Measurements from ENCODE around the gene DCAF10. TPM values are rescaled to one million over a fixed set of nuclear protein-coding genes. Genes with fewer than 3 reads are reported as not detected.

Gene DCAF10
- total and polyA plus RNA-seq, 2 donors (not counting 1 experiment from before 2014, with no cell fraction given), result 9.5 to 22.1 TPM

GRCh38 chr9:37902796-37903646, 102.4 kb downstream of the DCAF10 start:
- POLR2A ChIA-PET, result interaction anchor here (0.6 to 1.1 kb wide), 3 partner anchors 437 to 1518 kb away, joined by 3 to 4 read pairs (median 4); partner anchors contain the start of gene ALDH1B1
- TF ChIP-seq CTCF (IDR thresholded peaks at IDR 0.05) (no peak), EZH2 (IDR thresholded peaks at IDR 0.05; ENCODE audit: borderline replicate concordance, insufficient read depth, low read depth, low read length, poor library complexity, severe bottlenecking) (no peak)
- Mint-ChIP-seq H3K27ac (peak overlapping the region; percentile 96), H3K27me3 (no peaks in the 10 kb centered on the region), H3K4me1 (peaks cover 20% of the 10 kb centered on the region), H3K4me3 (peak overlapping the region; percentile 94), H3K9me3 (ENCODE audit: insufficient read depth) (no peaks in the 10 kb centered on the region)
- Histone ChIP-seq H3K4me2 (replicated peaks; ENCODE audit: low read depth, low read length, poor library complexity, severe bottlenecking) (peak overlapping the region; percentile 93), H3K36me3 (replicated peaks in 1 of 2; ENCODE audit: control extremely low read depth in 1 of 2, control insufficient read depth in 1 of 2, extremely low read depth in 1 of 2, insufficient read depth in 2 of 2, low read length in 1 of 2) (peaks cover 3 to 10% of the 10 kb centered on the region in 2 experiments), H2AFZ (ENCODE audit: insufficient read depth, low read depth, low read length, poor library complexity, severe bottlenecking) (peak overlapping the region; percentile 93), H3K79me2 (ENCODE audit: control insufficient read depth, insufficient read depth, low read length) (peaks cover 20% of the 10 kb centered on the region), H3K9ac (ENCODE audit: low read length) (peak overlapping the region; percentile 90), H3K9me3 (ENCODE audit: control extremely low read depth in 1 of 3, control insufficient read depth in 2 of 3, insufficient read depth in 1 of 3, low read length in 2 of 3) (peaks cover 0 to 5% (median 0%) of the 10 kb centered on the region in 3 donors), H3K27ac (ENCODE audit: low read length in 2 of 2) (peak overlapping the region; percentile 38 to 78), H3K4me1 (ENCODE audit: control insufficient read depth in 2 of 2, insufficient read depth in 2 of 2, low read length in 2 of 2) (peaks cover 14 to 20% of the 10 kb centered on the region in 2 donors), H4K20me1 (ENCODE audit: control insufficient read depth, insufficient read depth, low read length, poor library complexity, severe bottlenecking) (no peaks in the 10 kb centered on the region), H3K27me3 (replicated peaks in 1 of 4; ENCODE audit: control extremely low read depth in 1 of 4, control insufficient read depth in 3 of 4, insufficient read depth in 4 of 4, low read length in 3 of 4) (no peaks in the 10 kb centered on the region), H3K4me3 (ENCODE audit: control extremely low read depth in 1 of 5, extremely low read depth in 1 of 5, insufficient read depth in 1 of 5, low read depth in 2 of 5, low read length in 4 of 5) (peak overlapping the region; percentile 60 to 83 (median 79))
- intact Hi-C loops (cut with micrococcal nuclease), result loop anchor here (5.0 kb wide), 4 partner anchors 101 to 416 kb away; partner anchors contain the start of genes DCAF10, FBXO10, POLR1E and TRMT10B
- DNase-seq (no peak), ATAC-seq (ENCODE audit: low read depth) (no peak)
- WGBS (ENCODE audit: insufficient coverage), result 11% methylated on average over 11 of the region's 17 CpGs
- CTCF ChIA-PET, result interaction anchor here (2.2 kb wide), 1 partner anchor 10 kb away, joined by 16 read pairs; no protein-coding TSS in a partner anchor

Measured in B cell (primary cell).